GM18511 (cell line): Measurements from ENCODE around the gene SLC35D2.
"Not testable (repeated sequence)": the region's sequence is repeated elsewhere in the genome, so short reads cannot be mapped to it uniquely, and the experiment has no call there.

Experiments used
- ATAC-seq: cut with Tn5 transposase; IDR thresholded peaks from one replicate; pipeline ENCODE4 v1.9.1; 2021; ENCODE audit warnings: mild to moderate bottlenecking, moderate library complexity; ENCODE audit not compliant: unreplicated experiment

The SLC35D2 gene

DNA sequence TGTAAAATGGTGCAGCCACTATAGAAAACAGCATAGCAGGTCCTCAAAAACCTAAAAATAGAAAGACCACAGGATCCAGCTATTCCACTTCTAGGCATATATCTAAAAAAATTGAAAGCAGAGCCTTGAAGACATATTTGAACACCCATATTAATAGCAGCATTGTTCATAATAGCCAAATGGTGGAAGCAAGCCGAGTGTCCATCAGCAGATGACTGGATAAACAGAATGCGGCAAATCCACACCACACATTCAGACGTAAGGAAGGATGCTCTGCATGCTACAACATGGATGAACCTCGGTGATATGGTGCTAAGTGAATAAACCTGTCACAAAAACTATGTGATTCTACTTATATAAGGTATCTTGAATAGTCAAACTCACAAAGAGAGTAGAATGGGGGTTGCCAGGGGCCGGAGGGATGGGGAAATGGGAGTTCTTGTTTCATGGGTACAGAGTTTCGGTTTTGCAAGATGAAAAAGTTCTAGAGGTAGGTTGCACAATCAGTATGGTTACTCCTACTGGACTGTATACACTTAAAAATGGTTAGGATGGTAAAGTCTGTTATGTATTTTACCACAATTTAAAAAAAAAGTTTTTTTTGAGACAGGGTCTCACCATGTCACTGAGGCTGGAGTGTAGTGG lies 64.5 kb downstream of the SLC35D2 start:
- ATAC-seq: no peak

- ATAC-seq: no peak
These were observed 66.1 kb downstream of the SLC35D2 start for GRCh38 chr9:96317335-96317980.

DNA sequence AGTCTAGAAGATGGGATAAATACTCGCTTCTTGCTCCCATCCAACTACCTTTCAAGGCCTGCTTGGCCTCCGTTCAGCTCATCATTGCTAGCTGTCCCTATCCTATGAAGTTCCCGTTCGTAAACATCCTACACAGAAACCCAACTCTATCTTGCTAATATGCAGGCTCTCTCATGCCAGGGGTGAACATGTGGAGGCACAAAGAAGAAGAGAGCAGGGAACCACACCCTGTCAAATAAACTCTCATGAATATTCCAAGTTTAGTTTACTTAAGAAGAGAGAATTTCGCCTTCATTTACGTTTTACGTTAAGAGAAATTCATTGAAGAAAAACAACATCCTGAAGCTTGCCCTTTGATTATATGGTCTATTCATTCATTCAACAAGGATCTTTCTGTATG lies 73.7 kb downstream of the SLC35D2 start:
- no peak for ATAC-seq

DNA sequence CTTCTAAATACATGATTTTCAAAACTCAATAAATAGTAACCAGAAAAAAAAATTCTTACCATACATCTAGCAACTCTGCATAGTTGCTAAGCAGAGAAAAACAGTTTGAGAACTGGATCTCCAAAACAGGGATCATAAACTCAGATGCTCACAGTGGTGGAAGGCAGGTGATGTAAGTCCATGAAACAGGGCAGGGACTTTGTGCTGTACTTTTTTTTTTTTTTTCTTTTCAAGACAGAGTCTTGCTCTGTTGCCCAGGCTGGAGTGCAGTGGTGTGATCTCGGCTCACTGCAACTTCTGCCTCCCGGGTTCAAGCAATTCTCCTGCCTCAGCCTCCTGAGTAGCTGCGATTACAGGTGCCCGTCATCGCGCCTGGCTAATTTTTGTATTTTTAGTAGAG lies 76.6 kb downstream of the SLC35D2 start:
- ATAC-seq: not testable (repeated sequence)

- ATAC-seq: no peak
These were observed 78.3 kb downstream of the SLC35D2 start for GRCh38 chr9:96305171-96305570.

GRCh38 chr9:96304230-96304629 lies 79.3 kb downstream of the SLC35D2 start:
- ATAC-seq: no peak

- no peak for ATAC-seq
These were observed 81.5 kb downstream of the SLC35D2 start, which contains the start of gene HSD17B3 for GRCh38 chr9:96302021-96302420. HSD17B3 (minus strand) TSS chr9:96302176; CDS start chr9:96302104, 72 bp downstream.

- no peak for ATAC-seq
These were observed 83.7 kb downstream of the SLC35D2 start for GRCh38 chr9:96299823-96300222.

GRCh38 chr9:96294159-96294545 lies 89.4 kb downstream of the SLC35D2 start:
- no peak for ATAC-seq

DNA sequence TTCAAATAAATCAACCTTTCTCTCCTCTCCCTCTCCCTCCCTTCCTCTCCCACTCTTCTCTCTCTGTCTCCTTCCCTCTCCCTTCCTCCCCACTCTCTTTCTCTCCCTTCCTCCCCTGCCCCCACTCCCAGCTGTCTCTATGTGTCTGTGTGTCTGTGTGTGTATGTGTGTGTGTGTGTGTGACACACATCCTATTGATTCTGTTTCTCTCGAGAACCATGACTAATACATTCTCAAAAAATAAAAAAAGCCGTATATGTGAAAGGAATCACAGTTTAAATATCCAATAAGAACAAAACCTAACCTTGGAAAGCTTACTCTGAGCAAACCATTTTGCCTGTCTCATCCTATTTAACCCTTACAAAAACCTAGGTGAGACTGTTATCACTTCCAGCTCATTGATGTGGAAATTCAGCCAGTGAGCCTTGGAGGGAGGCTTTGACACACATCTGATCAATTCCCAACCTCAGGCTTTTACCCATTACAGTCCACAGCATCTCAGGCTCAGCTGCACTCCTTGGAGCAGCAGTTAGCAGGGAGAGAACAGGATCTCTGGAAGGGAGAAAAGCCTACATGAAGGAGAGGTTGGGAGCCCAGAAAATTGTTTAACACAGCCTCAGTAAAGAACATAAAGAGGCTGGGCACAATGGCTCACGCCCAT lies 89.9 kb downstream of the SLC35D2 start:
- ATAC-seq: no peak

GRCh38 chr9:96289392-96289791 lies 94.1 kb downstream of the SLC35D2 start:
- ATAC-seq: no peak

GRCh38 chr9:96281641-96282040 lies 101.9 kb downstream of the SLC35D2 start:
- ATAC-seq: no peak

- ATAC-seq: no peak
These were observed 103.6 kb downstream of the SLC35D2 start for GRCh38 chr9:96279932-96280331.

DNA sequence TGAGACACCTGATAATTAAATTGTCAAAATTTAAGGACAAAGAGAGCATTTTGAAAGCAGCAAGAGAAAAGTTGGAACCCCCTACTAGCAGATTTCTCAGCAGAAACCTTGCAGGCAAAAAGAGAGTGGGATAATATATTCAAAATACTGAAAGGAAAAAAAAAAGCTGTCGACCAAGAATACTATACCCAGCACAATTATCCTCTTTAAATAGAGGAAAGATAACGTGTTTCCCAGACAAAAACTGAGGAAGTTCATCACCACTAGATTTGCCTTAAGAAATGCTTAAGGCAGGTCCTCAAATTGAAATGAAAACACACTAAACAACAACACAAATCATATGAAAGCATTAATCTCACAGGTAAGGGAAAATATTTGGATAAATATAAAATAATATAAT lies 108.6 kb downstream of the SLC35D2 start:
- ATAC-seq: no peak
